Fibroblast of lung (primary cell): ENCODE measurements around the gene NUBP1.

Source experiments
- CTCF ChIP-seq, 2 donors: IDR thresholded peaks in 1 of 2; conservative IDR thresholded peaks in 1 of 2; 1 replicate in 1 of 2; 2 replicates in 1 of 2; pipeline ENCODE4 v1.5.1; 2011 to 2012; ENCODE audit warnings: low read length in 2 of 2, control low read depth in 1 of 2, inconsistent platforms in 1 of 2, low read depth in 1 of 2, mild to moderate bottlenecking in 1 of 2
- EZH2 ChIP-seq: IDR thresholded peaks from 2 replicates; pipeline ENCODE4 v1.5.1; 2012; ENCODE audit warnings: low read length, control low read depth, mild to moderate bottlenecking; ENCODE audit errors: missing control alignments

DNA sequence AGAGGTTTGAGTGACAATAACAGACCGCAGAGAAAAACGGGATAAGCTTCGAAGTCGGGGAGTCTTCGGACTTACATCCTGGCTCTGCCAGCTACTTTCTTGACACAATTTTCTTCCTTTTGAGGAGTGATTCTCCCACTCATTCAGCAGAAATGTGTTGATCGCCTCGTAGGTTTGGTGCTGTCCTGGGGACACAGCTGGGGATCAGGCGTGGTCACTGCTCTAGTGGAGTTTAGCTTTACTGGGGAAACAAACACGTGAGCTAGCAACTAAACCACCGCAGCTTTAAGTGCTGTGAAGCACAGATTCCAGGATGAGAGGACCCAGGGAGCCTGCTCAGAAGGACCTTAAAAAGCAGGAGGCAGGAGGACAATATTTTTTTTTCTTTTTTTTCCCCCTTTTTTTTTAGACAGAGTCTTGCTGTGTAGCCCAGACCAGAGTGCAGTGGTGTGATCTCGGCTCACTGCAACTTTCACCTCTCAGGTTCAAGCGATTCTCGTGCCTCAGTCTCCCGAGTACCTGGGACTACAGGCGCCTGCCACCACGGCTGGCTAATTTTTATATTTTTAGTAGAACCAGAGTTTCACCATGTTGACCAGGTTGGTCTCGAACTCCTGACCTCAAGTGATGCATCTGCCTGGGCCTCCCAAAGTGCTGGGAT, 858 bp downstream of the NUBP1 start:
- TF ChIP-seq CTCF (conservative IDR thresholded peaks at IDR 0.05 in 1 of 2, IDR thresholded peaks at IDR 0.05 in 1 of 2; ENCODE audit: low read depth in 1 of 2, low read length in 2 of 2) (no peak), EZH2 (no peak)
